GM23338 (cell line): ENCODE data around the gene MBNL1. TPM values are rescaled to one million over a fixed set of nuclear protein-coding genes. Genes with fewer than 3 reads are reported as not detected.

ENCODE experiments used
- ATAC-seq: fragments of 200-7000 bp; cut with Tn5 transposase; 3 replicates; pipeline ENCODE4 v1.9.1; 2020
- DNase-seq: peaks from one replicate; pipeline ENCODE4 v3.0.0-alpha.2; 2015; ENCODE audit warnings: low spot score
- H2AFZ ChIP-seq: fragments of 200-600 bp; sonication (generic); 2 replicates; pipeline ENCODE4 v1.8.0; 2016; ENCODE audit warnings: antibody characterized with exemption, mild to moderate bottlenecking, moderate library complexity
- H3F3A ChIP-seq: fragments of 200-600 bp; sonication (generic); replicated peaks from 2 replicates; pipeline ENCODE4 v1.8.0; 2017; ENCODE audit warnings: antibody characterized with exemption, mixed run types, low read depth
- H3K27ac ChIP-seq: fragments of 200-600 bp; sonication (generic); 2 replicates; pipeline ENCODE4 v1.6.1; 2016; ENCODE audit warnings: low read depth
- H3K27me3 ChIP-seq: fragments of 200-600 bp; sonication (generic); 2 replicates; pipeline ENCODE4 v1.8.0; 2016; ENCODE audit warnings: mild to moderate bottlenecking, mixed run types, moderate library complexity; ENCODE audit not compliant: insufficient read depth
- H3K36me3 ChIP-seq: fragments of 200-600 bp; sonication (generic); 2 replicates; pipeline ENCODE4 v1.8.0; 2016; ENCODE audit warnings: mild to moderate bottlenecking; ENCODE audit not compliant: insufficient read depth
- H3K4me1 ChIP-seq: fragments of 200-600 bp; sonication (generic); 2 replicates; pipeline ENCODE4 v1.8.0; 2016; ENCODE audit warnings: mild to moderate bottlenecking, moderate library complexity; ENCODE audit not compliant: insufficient read depth
- H3K4me2 ChIP-seq: fragments of 200-600 bp; sonication (generic); 2 replicates; pipeline ENCODE4 v1.7.1; 2017; ENCODE audit warnings: mixed run types
- H3K4me3 ChIP-seq: fragments of 200-600 bp; sonication (generic); 2 replicates; pipeline ENCODE4 v1.6.1; 2016; ENCODE audit warnings: mixed run types
- H3K79me2 ChIP-seq: fragments of 200-600 bp; sonication (generic); replicated peaks from 2 replicates; pipeline ENCODE4 v1.8.0; 2017; ENCODE audit warnings: mild to moderate bottlenecking; ENCODE audit not compliant: insufficient read depth
- H3K9me2 ChIP-seq: fragments of 200-600 bp; sonication (generic); 2 replicates; pipeline ENCODE4 v1.8.0; 2017; ENCODE audit not compliant: insufficient read depth
- H4K20me1 ChIP-seq: fragments of 200-600 bp; sonication (generic); replicated peaks from 2 replicates; pipeline ENCODE4 v1.8.0; 2017; ENCODE audit warnings: mild to moderate bottlenecking; ENCODE audit not compliant: insufficient read depth
- H3K27ac Mint-ChIP-seq: 2 replicates; pipeline ENCODE4 v1.8.0; 2020; ENCODE audit warnings: inconsistent platforms, mild to moderate bottlenecking, moderate library complexity, mixed read lengths
- H3K27me3 Mint-ChIP-seq: 3 replicates; pipeline ENCODE4 v1.8.0; 2022; ENCODE audit warnings: low read depth, mild to moderate bottlenecking, moderate library complexity, mixed read lengths, inconsistent platforms; ENCODE audit not compliant: insufficient read depth, poor library complexity
- H3K36me3 Mint-ChIP-seq: 3 replicates; pipeline ENCODE4 v1.8.0; 2021; ENCODE audit warnings: low read depth, mild to moderate bottlenecking, inconsistent platforms, moderate library complexity, mixed read lengths
- H3K4me1 Mint-ChIP-seq: 3 replicates; pipeline ENCODE4 v1.8.0; 2020; ENCODE audit warnings: mild to moderate bottlenecking, inconsistent platforms, mixed read lengths
- H3K4me3 Mint-ChIP-seq: 3 replicates; pipeline ENCODE4 v1.8.0; 2021; ENCODE audit warnings: moderate library complexity, mild to moderate bottlenecking, inconsistent platforms, mixed read lengths
- H3K9me3 Mint-ChIP-seq: 3 replicates; pipeline ENCODE4 v1.8.0; 2020; ENCODE audit warnings: moderate library complexity, mild to moderate bottlenecking, inconsistent platforms, mixed read lengths
- CTCF ChIP-seq, 2 experiments: fragments of 200-600 bp in 1 of 2; sonication (generic) in 1 of 2; conservative IDR thresholded peaks; 2 replicates each; pipeline versions ENCODE4 v1.5.1 to v1.6.1; 2016 to 2017; ENCODE audit warnings: antibody characterized with exemption in 2 of 2, low read depth in 2 of 2, mild to moderate bottlenecking in 2 of 2, moderate library complexity in 1 of 2
- ETS1 ChIP-seq: IDR thresholded peaks from 2 replicates; pipeline ENCODE4 v1.6.1; 2016; ENCODE audit warnings: antibody characterized with exemption
- NANOG ChIP-seq: IDR thresholded peaks from 2 replicates; pipeline ENCODE4 v1.6.1; 2016; ENCODE audit warnings: antibody characterized with exemption, borderline replicate concordance
- POLR2AphosphoS5 ChIP-seq: IDR thresholded peaks from 2 replicates; pipeline ENCODE4 v1.6.1; 2016; ENCODE audit warnings: antibody characterized with exemption, low read depth
- REST ChIP-seq: IDR thresholded peaks from one replicate; pipeline ENCODE4 v1.6.1; 2018; ENCODE audit warnings: antibody characterized with exemption; ENCODE audit not compliant: unreplicated experiment
- STAT1 ChIP-seq: IDR thresholded peaks from one replicate; pipeline ENCODE4 v1.6.1; 2016; ENCODE audit warnings: antibody characterized with exemption; ENCODE audit not compliant: unreplicated experiment
- ZNF114 ChIP-seq: fragments of 250-450 bp; sonication (Bioruptor Pico); IDR thresholded peaks from 2 replicates; pipeline ENCODE4 v1.5.0; 2020; ENCODE audit warnings: mild to moderate bottlenecking, moderate library complexity
- ZNF331 ChIP-seq: fragments of 250-450 bp; sonication (Bioruptor Pico); IDR thresholded peaks from 2 replicates; pipeline ENCODE4 v1.5.0; 2020; ENCODE audit warnings: low read depth, mild to moderate bottlenecking, moderate library complexity
- polyA plus RNA-seq: library from polyadenylated mRNA; unstranded; fragments of >200 nt; fragmentation: Nextera tagmentation; extraction: Ambion mirVana; gene quantifications from 2 replicates; pipeline ENCODE4 v1.2.1, GENCODE V29; 2016
- total RNA-seq: library from RNA; depleted of rRNA; stranded (reverse); fragments of >200 nt; shearing (Covaris generic); gene quantifications from 2 replicates; pipeline ENCODE4 v1.2.3, GENCODE V29; 2014

Gene MBNL1
- total and polyA plus RNA-seq, 2 experiments from 2014 or later: 9.4 to 23.2 TPM

- no peak for TF ChIP-seq REST
- no peak for TF ChIP-seq ETS1
- no peak for TF ChIP-seq STAT1
- TF ChIP-seq NANOG: no peak
- TF ChIP-seq ZNF114 (CRISPR knock-in tag): no peak
- no peak for TF ChIP-seq ZNF331
- TF ChIP-seq POLR2AphosphoS5: no peak
- no peak for TF ChIP-seq CTCF (conservative IDR thresholded peaks at IDR 0.05; ENCODE audit: low read depth in 2 of 2)
These were observed 114.4 kb downstream of the MBNL1 start (continued) for GRCh38 chr3:152383136-152383606.

- no peaks in the 10 kb centered on the region for H3K9me3 Mint-ChIP-seq
- H3K4me2 ChIP-seq: 0 out of 2 replicates have a peak overlapping the region, but pooled peaks have one; percentile 4
- no peaks in the 10 kb centered on the region for H3F3A ChIP-seq
- no peaks in the 10 kb centered on the region for H3K36me3 ChIP-seq
- ATAC-seq: no peak
- no peak overlapping the region for H3K4me3 ChIP-seq
- no peak overlapping the region for H3K27ac ChIP-seq
- peaks cover 43% of the 10 kb centered on the region for H3K4me1 Mint-ChIP-seq
- no peaks in the 10 kb centered on the region for H3K27me3 Mint-ChIP-seq
- no peak overlapping the region for H3K27ac Mint-ChIP-seq
- H3K79me2 ChIP-seq: peaks cover 44% of the 10 kb centered on the region
- H3K9me2 ChIP-seq: no peaks in the 10 kb centered on the region
- TF ChIP-seq ZNF331 (no peak), STAT1 (no peak)
- no peaks in the 10 kb centered on the region for H4K20me1 ChIP-seq
- H3K36me3 Mint-ChIP-seq: no peaks in the 10 kb centered on the region
- no peak overlapping the region for H2AFZ ChIP-seq
- DNase-seq: no peak
- H3K27me3 ChIP-seq: no peaks in the 10 kb centered on the region
- no peak overlapping the region for H3K4me3 Mint-ChIP-seq
- peaks cover 34% of the 10 kb centered on the region for H3K4me1 ChIP-seq
These were observed 115.7 kb downstream of the MBNL1 start for GRCh38 chr3:152384412-152384811.
